8988T (cell line): ENCODE measurements around the gene STK24.
"Not testable (repeated sequence)": the region's sequence is repeated elsewhere in the genome, so short reads cannot be mapped to it uniquely, and the experiment has no call there.

ENCODE experiments used
- DNase-seq: peaks from one replicate; pipeline ENCODE4 v3.0.0; 2011

STK24 gene

DNA sequence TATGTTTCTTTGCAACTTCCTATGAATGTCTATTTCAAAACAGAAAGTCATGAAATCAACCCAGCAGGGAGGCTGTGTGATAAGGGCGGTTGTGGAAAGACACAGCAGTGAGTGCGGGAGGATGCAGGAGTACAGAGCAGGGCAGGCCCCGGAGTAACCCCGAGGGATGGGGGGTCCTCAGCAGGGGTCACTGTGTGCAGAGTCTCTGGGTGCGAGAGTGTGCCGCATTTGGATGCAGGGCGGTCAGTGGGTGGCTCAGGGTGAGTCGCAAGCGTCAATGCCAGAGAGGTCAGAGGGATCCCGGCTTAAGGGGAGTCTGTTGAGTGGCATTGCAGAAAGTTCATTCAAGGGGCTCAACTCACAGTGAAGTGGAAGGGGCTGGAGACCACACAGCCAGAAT lies 147.8 kb downstream of the STK24 start:
- no peak for DNase-seq

DNA sequence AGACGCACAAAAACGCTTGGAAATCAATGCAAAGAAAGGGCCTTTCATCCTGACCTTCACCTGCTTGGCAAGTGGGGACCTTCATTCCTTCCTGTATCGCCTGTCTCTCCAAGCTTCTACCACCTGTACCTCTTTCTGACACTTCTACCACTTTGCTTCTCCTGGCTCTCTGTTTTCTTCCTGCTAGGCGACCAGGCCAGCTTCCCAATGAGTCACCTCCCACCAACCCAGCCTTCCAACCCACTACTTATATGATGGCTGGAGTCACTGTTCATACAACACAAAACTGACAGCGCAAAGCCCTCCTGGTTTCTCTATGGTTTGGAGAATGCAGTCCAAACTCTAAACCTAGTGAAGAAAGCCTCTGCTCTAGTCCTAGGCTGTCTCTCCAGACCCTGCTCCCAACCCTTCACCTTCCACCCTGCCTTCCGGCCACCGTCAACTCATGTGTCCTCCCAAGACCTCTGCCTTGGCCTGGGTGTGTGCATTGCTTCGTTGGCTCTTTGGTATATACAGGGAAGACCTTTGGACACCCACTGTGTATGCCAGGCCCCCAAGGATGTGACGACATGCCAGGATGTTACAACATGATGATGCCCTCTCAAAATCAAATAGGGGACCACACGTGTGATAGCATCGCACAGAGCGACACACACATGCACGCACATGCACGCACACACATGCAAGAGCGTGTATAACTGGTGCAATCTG lies 148.5 kb downstream of the STK24 start:
- no peak for DNase-seq

DNA sequence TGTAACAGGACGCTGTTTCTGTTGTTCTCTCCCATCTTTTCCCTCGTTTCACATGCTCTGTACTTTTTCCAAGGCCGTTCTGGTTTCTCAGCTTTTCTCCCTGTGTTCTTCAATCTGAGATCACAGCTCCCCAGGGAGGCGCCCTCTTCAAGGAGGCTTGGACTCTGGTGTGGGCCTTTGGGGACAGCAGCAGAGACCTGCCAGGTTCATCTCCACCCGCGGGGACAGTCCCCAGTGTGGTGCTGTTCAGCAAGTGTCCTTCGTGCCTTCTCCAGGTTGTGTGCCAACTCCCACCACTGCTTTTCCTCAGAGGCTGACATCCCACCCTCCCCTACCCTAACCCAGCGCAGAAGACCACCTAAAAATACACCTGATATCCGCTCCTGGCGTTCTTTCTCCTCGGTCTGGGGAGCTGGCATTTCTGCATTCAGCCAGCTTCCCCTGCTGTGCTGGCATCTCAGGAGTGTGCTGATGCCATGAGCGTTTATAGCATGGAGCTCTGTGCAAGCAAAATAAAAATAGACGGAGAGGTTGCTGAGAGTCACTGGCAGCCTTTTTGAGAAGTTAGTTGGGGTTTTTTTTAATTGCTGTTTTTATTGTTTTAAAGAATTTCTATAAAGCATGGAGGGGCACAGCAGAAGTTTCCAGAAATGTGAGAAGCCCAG lies 149.4 kb downstream of the STK24 start:
- DNase-seq: no peak

DNA sequence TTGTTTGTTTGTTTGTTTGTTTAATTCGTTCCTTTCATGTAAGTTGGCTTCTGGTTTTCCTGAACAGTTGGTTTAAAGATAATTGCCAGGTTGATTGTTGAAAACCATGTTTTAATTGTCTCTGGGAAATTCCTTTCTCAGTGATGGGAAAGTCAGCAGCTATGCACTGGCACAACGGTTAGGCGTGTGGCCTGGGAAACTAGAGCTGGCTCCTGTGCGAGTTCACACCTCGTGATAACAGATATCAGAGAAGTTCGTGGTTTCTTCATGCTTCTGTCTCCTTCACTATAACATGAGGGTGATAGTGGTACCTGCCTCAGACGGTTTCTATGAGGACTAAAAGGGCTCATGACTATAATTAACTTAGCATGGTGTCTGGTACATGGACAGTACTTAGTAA lies 153.5 kb downstream of the STK24 start:
- DNase-seq: no peak

DNA sequence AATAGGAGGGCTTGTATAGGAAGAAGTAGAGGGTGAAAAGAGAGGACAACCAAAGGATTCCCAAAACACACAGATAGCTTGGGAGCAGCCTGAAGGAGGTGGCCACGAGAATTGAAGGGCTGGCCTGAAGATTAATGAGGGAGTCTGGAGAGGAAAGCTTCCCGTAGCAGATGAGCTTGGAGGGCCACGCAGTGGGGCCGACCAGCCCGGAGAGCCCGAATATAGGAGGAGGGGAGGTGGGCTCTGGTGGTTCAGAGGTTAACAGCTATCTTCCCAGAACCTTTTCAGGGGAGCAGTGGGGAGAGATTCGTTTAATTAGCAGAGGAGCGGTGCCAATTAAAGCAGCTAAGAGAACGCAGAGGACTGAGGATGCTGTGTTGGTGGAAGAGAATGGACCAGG lies 154.9 kb downstream of the STK24 start:
- no peak for DNase-seq

DNA sequence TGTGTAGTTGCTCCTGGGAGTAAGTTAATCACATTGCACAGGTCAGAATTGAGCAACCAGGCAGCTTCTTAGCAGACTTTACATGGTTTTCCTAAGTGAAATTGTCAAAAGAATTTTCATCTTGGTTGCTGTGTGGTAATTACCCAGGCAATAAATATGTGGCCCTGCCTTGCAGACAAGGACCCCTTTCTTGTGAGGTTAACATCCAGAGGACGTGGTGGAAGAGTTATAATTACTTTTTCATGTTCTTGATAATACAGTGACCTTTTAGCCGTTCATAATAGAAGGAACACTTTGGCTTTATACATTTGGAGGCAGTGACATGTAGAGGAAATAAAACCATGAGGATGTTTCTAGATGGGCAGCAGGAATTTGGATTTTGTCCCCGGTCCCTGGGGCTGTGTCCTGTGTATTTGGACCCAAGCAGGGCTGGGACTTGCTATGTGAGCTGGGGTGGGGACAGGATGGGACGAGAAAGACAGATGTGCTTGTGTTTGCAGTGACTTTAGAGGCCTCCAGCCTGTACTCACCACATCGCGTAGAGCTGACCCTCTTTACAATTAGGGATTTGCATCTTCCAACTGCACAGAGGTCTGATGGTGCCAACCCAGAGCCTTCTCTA lies 156.2 kb downstream of the STK24 start:
- no peak for DNase-seq

DNA sequence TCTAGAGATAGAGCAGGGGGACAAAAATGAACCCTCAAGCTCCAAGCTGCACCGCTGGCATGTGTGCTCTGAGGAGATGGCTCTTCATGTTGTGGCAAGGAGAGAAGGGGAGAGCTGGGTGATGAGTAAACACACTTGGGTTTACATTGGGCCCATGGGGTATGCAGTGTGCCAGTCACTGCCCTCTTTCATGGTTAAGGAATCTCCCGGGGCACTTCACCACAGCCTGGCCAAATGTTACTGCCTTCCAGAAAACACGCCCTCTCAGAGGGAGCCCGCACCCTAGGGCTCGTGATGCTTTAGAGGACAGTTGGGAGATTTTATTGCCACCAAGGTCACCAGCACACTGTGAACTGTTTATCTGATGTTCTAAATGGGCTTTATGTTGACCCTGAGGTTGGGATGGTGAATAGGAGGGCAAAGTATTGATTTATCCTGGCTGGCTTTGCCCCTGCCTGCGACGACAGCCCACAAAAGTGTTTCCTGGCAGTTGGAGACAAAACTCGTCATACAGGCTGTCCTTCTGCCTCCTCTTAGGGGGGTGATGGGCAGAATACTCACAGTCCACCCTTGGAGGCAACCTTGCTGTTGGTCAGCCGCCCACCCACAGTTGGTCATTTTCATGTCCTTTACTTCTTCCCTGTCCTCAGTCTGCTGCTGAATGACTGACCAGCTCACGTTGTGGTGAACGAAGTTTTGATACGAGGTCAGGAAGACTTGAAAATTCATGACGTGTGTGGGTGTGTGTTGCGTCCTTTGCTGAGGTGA lies 156.9 kb downstream of the STK24 start:
- DNase-seq: no peak

DNA sequence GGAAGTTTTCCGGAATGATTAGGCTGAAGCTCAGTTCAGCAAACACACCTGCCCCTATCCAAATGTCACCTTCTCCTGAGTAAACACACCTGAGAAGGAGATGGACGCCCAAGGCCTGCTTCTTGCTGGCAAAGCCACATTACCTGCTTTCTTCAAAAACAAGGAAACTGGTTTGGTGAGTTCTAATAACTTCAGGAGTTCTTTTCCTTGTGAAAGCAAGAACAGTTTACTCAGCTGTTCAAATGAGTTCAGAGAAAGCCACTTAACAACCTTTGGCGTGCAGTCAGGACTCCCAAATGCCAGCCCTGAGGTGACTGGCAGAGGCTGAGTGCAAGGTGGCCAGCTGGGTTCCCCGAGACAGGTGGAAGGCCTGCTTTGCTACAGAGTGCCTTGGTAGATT lies 160.5 kb downstream of the STK24 start:
- DNase-seq: no peak

DNA sequence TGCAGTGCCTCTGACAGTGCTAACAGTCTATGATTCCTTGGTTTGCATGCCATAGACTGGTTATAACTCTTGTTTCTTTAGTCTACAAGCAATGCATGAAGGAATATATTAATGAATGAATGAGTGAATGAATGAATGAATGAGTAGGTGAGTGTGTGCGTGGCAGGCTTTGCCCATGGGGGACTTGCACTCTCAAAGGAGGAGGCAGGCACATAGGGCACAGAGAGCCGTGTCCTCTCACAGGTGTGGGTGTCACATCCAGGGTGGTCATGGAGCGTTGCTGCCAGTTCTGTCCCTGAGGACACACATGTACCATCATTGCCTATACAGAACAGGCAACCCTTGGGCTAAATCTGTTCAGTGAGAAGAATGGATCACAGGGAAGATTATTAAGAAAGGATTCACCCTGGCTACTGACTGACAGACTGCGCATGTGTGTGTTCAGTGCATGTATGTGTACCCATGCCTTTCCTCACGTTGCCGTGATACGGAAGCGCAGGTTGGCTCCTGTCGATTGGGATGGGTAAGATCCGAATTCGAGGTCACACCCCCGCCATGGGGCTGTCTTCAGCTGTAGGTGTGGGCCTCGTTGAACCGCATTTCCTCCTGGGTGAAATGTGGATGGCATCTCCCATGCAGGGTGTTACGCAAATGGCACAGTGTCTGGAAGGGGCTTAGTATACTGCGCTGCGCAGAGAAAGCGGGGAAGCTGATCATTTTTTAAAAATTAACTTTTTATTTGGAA lies 161.4 kb downstream of the STK24 start:
- no peak for DNase-seq

DNA sequence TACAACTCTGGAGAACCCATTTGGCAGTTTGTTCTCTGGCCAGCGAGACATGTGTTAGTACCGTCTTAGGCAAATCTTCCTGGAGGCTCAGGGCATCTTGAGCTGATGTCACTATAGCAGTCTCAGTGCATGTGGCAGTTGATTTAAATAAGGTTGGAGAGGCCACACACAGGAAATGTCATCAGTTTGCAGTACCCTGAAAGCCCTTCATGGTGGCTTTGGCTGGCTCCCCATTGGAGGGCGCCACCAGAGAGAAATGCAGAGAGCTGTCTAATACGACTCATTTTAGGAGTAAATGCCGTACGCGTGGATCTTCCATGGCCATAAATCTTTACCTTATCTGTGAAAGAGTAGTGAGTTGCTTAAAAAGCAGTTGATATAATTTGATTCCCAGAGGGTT lies 163.1 kb downstream of the STK24 start:
- no peak for DNase-seq

DNA sequence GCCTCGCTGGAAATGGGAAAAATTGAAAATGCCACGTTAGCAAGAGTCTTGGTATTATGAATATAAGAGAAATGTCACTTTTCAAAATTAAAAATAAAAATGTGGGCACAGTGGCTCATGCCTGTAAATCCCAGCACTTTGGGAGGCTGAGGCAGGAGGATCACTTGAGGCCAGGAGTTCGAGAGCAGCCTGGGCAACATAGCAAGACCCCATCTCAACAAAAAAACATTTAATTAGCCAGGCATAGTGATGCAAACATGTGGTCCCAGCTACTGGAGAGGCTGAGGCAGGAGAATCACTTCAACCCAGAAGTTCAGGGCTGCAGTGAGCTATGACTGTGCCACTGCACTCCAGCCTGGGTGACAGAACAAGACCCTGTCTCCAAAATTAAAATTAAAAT lies 163.6 kb downstream of the STK24 start:
- DNase-seq: not testable (repeated sequence)

DNA sequence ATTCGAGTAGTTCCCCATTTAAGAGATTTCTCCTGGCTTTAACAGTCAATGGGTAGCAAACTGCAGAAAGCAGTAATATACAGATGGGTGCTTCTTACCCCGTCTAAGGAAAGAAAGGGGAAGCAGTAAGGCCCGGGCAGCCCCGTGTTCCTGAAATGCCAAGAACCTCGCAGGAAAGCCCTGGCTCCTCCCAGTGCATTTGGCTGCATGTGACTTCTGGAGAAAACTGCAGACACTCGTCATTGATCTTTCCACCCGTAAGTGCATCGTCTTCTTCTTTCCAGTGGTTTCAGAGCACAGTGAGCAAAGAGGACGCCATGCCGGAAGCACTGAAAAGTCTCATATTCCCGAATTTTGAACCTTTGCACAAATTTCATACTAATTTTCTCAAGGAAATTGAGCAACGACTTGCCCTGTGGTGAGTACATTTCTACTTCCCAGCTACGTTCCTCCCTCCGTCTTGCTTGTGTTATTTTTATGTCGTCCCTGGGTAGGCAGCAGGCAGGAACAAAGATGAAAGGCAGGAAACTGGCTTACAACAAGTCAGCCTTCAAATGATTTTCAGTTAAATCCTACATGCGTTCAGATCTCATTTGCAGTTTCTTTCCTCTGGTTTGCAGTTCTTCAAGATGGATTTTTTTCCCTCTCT lies 165.2 kb downstream of the STK24 start:
- no peak for DNase-seq

DNA sequence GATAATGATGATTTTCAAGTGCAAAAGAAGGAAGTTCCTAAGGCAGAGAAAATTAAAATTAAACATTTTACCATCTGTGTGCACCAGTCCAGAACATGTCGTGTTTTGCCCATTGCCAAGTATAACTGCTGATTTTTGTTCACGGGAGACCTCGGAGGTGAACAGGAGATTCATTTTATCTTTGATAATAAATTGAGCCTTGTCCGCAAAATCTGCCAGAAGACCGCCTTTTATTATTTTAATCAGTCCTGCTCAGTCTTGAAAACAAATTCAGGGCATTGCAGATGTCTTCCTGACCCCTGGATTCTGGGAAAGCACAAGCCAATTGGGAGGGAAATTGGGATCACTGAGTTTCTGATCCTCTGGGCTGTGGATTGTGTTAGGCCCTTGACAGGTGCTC lies 165.9 kb downstream of the STK24 start:
- no peak for DNase-seq

DNA sequence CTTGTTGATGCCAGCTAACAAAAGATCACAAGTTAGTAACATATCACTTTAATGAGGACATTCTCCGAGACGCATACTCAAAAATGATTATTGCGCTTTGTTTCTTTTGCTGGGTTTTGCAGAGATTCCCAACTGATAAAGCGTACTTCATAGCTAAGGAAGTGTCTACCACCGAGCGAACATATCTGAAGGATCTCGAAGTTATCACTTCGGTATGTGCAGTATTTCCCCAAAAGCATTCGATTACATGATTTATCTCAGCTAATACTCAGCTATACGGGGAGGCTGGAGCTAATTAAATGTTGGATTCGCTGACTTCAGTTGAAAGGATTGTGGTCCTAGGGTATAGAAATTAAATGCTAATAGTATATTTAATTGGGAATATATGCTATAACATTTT lies 166.3 kb downstream of the STK24 start:
- no peak for DNase-seq

DNA sequence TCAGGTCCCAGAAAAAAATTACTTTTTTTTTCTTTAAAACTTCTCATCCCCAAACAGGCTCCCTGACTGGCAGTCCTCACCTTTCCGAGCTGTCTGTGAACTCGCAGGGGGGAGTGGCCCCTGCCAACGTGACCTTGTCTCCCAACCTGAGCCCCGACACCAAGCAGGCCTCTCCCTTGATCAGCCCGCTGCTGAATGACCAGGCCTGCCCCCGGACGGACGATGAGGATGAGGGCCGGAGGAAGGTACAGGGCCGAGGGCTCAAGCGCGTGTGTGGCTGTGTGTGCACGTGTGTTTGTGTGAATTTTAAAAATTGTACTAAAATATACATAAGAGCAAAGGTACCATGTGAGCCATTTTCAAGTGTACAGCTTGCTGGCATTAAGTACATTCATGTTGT lies 167.6 kb downstream of the STK24 start:
- no peak for DNase-seq

DNA sequence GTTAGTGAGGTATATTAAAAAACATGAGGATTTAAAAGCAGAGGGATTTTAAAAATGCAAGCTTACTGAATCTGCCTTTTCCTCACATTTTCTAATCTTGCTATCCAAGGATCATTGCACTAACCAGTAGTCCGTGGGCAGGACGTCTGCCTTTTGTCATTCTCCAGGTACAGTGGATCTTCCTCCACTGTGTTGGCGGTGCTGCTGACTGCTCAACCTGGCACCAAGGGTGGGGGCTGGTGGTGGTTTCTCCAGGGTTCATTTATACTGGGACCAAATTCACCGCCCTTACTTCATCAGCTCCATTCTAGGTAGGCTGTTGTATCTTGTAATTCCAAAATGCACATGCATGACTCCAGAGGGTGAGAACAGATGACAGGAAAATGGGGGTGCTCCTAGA lies 169.3 kb downstream of the STK24 start:
- no peak for DNase-seq

DNA sequence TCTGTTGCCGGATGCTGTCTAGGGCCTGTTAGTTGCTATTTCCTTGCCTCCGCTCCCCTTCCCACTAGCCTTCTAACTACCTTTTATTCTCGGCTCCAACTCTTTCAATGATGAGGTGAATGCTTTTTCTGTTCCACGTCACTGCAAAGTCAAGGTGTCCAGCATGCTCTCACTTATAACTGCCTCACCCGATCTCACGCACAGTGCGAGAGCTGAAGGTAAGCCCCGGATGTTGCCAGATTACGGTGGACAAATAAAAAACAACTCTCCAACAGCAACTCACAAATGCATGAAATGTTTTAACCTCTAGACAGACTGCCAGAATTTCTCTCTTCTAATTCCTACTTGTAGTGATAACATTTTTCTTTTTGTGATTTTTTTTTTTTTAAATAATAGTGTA lies 169.9 kb downstream of the STK24 start:
- DNase-seq: no peak

DNA sequence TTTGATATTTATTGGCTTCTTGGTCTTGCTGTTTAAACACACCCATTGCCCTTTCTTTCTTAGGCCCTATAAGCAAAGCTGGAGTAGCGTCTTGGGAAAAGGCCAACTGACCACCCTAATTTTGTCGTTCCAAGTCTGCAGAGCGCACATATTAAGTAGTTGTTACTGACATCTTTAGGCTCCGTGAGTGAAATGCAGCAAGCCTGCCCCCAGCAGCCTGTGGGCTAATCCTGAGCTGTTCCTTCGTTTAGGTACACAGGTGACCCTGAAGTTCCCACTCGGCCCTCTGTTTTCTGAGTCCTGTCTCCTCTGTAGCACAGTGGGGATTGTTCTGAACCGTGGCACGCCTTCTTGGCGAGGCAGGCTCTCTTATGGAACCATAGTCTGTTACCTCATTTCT lies 170.5 kb downstream of the STK24 start:
- no peak for DNase-seq

DNA sequence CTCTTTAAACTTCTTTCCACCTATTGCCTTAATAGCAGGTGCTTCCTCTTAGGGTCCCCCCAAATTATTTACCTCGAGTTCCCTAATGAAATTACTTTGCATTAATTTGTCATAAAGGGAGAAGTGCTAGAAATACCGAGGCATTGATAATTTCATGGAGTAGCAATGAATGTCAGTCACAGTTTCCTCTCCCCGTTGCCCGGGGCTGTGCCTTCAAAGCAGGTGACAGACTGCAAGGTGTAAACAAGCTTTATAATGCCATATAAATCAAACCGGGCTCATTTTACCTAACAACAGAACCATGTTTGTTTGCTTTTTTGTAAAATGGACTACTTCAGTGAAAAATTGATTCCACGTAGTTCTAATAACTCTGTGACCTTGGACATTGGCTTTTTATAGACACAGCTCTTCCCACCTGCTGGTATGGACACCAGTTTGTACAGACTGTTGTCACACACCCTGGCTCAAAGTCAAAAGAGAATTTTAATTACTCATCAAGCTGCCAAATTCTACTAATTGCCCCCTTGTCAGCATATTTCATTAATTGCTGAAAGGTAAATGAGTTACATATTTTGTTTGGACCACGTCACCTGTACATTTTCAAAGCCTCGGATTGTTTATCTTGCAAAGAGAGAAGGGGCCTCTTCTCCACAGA lies 171.1 kb downstream of the STK24 start:
- no peak for DNase-seq

DNA sequence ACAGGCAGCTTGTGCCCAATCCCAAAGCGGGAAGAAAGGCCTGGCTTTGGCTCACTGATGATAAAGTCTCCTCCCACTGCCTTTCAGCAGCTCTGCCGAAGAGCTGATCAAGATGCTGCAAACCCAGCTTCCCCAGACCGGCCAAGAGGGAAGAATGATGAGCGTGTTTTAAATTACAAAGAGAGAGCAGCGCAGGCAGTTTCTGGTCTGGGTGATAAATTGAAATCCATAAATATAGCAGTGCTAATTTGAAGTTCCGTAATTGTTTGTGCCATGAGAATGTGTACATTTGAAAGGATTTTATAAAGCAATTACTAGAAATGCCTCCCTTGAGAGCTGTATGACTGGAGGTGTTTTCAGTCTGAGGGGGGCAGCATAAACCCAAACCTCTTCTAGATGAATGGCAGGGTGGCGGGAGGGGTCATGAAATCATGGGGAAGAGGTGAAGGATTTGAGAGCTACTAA lies 171.8 kb downstream of the STK24 start:
- no peak for DNase-seq

DNA sequence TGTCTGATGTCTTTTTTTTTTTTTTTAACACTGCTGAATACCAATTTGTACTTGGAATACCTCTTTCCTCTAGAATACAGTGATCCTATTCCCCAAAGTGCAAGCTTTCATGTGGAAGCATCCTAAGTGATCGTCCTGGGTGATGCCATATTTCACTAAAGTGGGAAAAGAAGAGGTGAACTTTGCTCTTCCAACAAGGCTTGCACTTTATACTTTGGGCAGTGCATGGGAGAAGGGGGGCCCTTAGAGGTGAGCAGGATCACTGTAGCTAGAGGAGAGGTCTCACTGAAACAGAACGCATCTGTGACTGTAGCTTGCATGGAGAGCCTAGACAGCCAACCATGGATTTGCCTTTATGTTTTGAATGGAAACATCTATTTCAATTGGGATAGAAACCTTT lies 173.8 kb downstream of the STK24 start:
- DNase-seq: no peak

DNA sequence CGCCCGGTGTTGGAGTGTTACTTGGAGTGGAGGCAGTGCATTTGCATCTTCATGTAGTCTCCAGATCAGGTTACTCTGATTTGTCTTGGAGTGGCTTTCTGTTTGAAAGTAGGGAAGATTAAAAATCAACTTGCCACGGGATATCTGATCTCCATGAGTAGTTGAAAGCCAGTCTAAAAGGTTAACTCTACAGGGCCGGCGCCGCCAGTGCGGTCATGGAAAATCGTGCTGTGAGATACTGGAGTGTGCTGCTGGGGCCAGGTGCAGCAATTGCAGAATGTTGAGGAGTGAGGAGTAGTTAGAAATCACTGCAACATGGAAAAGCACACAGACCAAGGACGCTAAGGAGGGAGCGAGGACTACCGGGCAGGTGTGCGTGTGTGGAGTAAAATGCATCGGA lies 175.0 kb downstream of the STK24 start:
- no peak for DNase-seq
